ENCODE results near the gene ASPN. TPM values are rescaled to one million over a fixed set of nuclear protein-coding genes. Genes with fewer than 3 reads are reported as not detected.
A peak's percentile ranks its signal among the peaks of the same experiment; 100 is the strongest.

Gene ASPN
- total and polyA plus RNA-seq, 2 of the 13 experiments (the other 11 are each of a cell fraction or from before 2014, with no cell fraction given): not detected

DNA sequence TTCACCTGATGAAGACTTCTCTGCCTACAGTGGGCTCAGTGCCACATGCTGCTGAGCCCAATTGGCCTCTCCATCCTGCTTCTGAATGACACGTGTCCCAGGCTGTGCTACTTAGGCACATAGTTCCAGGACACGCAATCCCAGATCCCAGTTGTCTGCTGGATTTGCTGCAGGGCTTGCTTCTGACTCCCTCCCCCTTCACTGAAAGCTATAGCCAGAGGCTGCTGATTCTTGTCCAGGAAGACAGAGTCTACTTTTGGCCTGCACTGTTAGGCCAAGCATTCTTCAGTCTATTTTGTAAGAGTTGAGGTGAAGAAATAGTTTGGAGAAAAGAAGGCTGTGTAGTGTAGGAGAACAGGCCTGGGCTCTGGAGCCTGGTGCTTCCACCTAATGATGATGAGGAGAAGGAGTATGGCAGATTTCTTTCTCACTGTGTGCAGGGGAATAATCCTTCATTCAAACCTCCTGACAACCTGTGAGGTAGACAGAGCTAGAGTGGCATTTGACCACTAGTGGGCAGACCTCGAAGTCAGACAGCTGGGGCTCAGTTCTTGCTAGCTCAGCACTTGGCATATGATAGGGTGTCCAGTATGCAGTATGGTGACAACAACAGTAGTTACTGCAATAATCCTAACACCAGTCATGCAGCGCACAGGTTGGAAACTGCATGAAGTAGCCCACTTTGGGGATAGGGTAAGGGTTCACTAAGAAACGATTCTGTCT is 19.5 kb upstream of the ASPN start (continued):
- TF ChIP-seq, protein P1, sequence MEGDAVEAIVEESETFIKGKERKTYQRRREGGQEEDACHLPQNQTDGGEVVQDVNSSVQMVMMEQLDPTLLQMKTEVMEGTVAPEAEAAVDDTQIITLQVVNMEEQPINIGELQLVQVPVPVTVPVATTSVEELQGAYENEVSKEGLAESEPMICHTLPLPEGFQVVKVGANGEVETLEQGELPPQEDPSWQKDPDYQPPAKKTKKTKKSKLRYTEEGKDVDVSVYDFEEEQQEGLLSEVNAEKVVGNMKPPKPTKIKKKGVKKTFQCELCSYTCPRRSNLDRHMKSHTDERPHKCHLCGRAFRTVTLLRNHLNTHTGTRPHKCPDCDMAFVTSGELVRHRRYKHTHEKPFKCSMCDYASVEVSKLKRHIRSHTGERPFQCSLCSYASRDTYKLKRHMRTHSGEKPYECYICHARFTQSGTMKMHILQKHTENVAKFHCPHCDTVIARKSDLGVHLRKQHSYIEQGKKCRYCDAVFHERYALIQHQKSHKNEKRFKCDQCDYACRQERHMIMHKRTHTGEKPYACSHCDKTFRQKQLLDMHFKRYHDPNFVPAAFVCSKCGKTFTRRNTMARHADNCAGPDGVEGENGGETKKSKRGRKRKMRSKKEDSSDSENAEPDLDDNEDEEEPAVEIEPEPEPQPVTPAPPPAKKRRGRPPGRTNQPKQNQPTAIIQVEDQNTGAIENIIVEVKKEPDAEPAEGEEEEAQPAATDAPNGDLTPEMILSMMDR (CRISPR knock-in tag; IDR thresholded peaks at IDR 0.05): peak; percentile 76
- TF ChIP-seq GZF1 (CRISPR knock-in tag; IDR thresholded peaks at IDR 0.05) (no peak), PHF5A (CRISPR knock-in tag; IDR thresholded peaks at IDR 0.05; ENCODE audit: low read depth, unreplicated experiment) (no peak), MAFK (conservative IDR thresholded peaks at IDR 0.05 in 1 of 2, IDR thresholded peaks at IDR 0.05 in 1 of 2; ENCODE audit: low read length in 2 of 2) (peak; percentile 94 to 98), ZNF780A (CRISPR knock-in tag; IDR thresholded peaks at IDR 0.05) (no peak), ZNF564 (CRISPR knock-in tag; IDR thresholded peaks at IDR 0.05) (no peak), STAG1 (CRISPR knock-in tag; IDR thresholded peaks at IDR 0.05) (peak; percentile 72), HIVEP1 (CRISPR knock-in tag; IDR thresholded peaks at IDR 0.05) (no peak), HDAC2 (CRISPR knock-in tag; IDR thresholded peaks at IDR 0.05) (no peak), ZNF34 (CRISPR knock-in tag; IDR thresholded peaks at IDR 0.05; ENCODE audit: borderline replicate concordance) (no peak), ZNF775 (CRISPR knock-in tag; IDR thresholded peaks at IDR 0.05; ENCODE audit: borderline replicate concordance) (no peak), SMC3 (IDR thresholded peaks at IDR 0.05; ENCODE audit: low read length) (peak; percentile 85), ZNF570 (CRISPR knock-in tag; IDR thresholded peaks at IDR 0.05; ENCODE audit: borderline replicate concordance) (no peak), ZNF383 (CRISPR knock-in tag; IDR thresholded peaks at IDR 0.05; ENCODE audit: borderline replicate concordance) (no peak), FOXC1 (CRISPR knock-in tag; IDR thresholded peaks at IDR 0.05; ENCODE audit: borderline replicate concordance) (no peak), XRCC5 (optimal IDR thresholded peaks at IDR 0.05; ENCODE audit: low read length) (peak; percentile 72), SAP130 (CRISPR knock-in tag; IDR thresholded peaks at IDR 0.05; ENCODE audit: low read depth) (0 out of 2 replicates have a peak, but pooled peaks have one; percentile 18)
- TF ChIP-seq, protein P2, sequence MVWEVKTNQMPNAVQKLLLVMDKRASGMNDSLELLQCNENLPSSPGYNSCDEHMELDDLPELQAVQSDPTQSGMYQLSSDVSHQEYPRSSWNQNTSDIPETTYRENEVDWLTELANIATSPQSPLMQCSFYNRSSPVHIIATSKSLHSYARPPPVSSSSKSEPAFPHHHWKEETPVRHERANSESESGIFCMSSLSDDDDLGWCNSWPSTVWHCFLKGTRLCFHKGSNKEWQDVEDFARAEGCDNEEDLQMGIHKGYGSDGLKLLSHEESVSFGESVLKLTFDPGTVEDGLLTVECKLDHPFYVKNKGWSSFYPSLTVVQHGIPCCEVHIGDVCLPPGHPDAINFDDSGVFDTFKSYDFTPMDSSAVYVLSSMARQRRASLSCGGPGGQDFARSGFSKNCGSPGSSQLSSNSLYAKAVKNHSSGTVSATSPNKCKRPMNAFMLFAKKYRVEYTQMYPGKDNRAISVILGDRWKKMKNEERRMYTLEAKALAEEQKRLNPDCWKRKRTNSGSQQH (CRISPR knock-in tag; IDR thresholded peaks at IDR 0.05; ENCODE audit: low read depth): no peak
- TF ChIP-seq, protein P3, sequence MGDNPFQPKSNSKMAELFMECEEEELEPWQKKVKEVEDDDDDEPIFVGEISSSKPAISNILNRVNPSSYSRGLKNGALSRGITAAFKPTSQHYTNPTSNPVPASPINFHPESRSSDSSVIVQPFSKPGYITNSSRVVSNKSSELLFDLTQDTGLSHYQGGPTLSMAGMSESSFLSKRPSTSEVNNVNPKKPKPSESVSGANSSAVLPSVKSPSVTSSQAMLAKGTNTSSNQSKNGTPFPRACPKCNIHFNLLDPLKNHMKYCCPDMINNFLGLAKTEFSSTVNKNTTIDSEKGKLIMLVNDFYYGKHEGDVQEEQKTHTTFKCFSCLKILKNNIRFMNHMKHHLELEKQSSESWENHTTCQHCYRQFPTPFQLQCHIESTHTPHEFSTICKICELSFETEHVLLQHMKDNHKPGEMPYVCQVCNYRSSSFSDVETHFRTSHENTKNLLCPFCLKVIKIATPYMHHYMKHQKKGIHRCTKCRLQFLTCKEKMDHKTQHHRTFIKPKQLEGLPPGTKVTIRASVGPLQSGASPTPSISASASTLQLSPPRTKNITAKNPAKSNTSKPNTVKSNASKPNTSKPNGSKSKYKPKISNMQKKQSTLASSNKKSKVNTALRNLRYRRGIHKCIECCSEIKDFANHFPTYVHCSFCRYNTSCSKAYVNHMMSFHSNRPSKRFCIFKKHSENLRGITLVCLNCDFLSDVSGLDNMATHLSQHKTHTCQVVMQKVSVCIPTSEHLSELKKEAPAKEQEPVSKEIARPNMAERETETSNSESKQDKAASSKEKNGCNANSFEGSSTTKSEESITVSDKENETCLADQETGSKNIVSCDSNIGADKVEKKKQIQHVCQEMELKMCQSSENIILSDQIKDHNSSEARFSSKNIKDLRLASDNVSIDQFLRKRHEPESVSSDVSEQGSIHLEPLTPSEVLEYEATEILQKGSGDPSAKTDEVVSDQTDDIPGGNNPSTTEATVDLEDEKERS (CRISPR knock-in tag; IDR thresholded peaks at IDR 0.05): no peak
- TF ChIP-seq, protein P4, sequence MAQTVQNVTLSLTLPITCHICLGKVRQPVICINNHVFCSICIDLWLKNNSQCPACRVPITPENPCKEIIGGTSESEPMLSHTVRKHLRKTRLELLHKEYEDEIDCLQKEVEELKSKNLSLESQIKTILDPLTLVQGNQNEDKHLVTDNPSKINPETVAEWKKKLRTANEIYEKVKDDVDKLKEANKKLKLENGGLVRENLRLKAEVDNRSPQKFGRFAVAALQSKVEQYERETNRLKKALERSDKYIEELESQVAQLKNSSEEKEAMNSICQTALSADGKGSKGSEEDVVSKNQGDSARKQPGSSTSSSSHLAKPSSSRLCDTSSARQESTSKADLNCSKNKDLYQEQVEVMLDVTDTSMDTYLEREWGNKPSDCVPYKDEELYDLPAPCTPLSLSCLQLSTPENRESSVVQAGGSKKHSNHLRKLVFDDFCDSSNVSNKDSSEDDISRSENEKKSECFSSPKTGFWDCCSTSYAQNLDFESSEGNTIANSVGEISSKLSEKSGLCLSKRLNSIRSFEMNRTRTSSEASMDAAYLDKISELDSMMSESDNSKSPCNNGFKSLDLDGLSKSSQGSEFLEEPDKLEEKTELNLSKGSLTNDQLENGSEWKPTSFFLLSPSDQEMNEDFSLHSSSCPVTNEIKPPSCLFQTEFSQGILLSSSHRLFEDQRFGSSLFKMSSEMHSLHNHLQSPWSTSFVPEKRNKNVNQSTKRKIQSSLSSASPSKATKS (CRISPR knock-in tag; IDR thresholded peaks at IDR 0.05): no peak
- TF ChIP-seq, protein P5, sequence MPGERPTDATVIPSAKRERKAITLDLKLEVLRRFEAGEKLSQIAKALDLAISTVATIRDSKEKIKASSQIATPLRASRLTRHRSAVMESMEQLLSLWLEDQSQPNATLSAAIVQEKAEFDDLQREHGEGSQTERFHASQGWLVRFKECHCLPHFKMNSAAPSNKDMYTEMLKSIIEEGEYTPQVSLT (CRISPR knock-in tag; IDR thresholded peaks at IDR 0.05; ENCODE audit: borderline replicate concordance, low read depth): no peak

Data from HepG2 (cell line).